Stimulated activated CD4-positive, alpha-beta T cell treated with anti-CD3 and anti-CD28 coated beads, Interleukin-2, amount 100 ng/mL, for 24 hours (primary cell): ENCODE results near the gene CALN1.

ENCODE experiments used
- DNase-seq, 2 donors: peaks; one replicate each; pipeline ENCODE4 v3.0.0-alpha.2; 2020

The CALN1 gene

GRCh38 chr7:72321637-72322036 lies 90.5 kb downstream of the CALN1 start:
- DNase-seq, result no peak

- no peak for DNase-seq
These were observed 91.1 kb downstream of the CALN1 start for GRCh38 chr7:72321081-72321480.

- DNase-seq, result no peak
These were observed 94.8 kb downstream of the CALN1 start for GRCh38 chr7:72317341-72317740.

GRCh38 chr7:72316148-72316547 lies 96.0 kb downstream of the CALN1 start:
- DNase-seq, result no peak

- DNase-seq, result no peak
These were observed 98.2 kb downstream of the CALN1 start for GRCh38 chr7:72313906-72314305.

GRCh38 chr7:72310301-72310700 lies 101.8 kb downstream of the CALN1 start:
- DNase-seq, result no peak

GRCh38 chr7:72309476-72309875 lies 102.7 kb downstream of the CALN1 start:
- DNase-seq, result no peak

- no peak for DNase-seq
These were observed 103.2 kb downstream of the CALN1 start for GRCh38 chr7:72308986-72309385.

GRCh38 chr7:72307566-72307965 lies 104.6 kb downstream of the CALN1 start:
- no peak for DNase-seq

GRCh38 chr7:72298912-72299311 lies 113.2 kb downstream of the CALN1 start:
- DNase-seq, result no peak

- DNase-seq, result no peak
These were observed 114.0 kb downstream of the CALN1 start for GRCh38 chr7:72298091-72298490.

- no peak for DNase-seq
These were observed 114.5 kb downstream of the CALN1 start for GRCh38 chr7:72297636-72298035.

GRCh38 chr7:72292794-72293193 lies 119.3 kb downstream of the CALN1 start:
- DNase-seq, result no peak

GRCh38 chr7:72292118-72292517 lies 120.0 kb downstream of the CALN1 start:
- no peak for DNase-seq

GRCh38 chr7:72286519-72286918 lies 125.6 kb downstream of the CALN1 start:
- DNase-seq, result no peak

- no peak for DNase-seq
These were observed 128.8 kb downstream of the CALN1 start for GRCh38 chr7:72283309-72283708.

GRCh38 chr7:72281308-72281707 lies 130.8 kb downstream of the CALN1 start:
- no peak for DNase-seq

- no peak for DNase-seq
These were observed 132.9 kb downstream of the CALN1 start for GRCh38 chr7:72279203-72279602.

GRCh38 chr7:72278550-72278949 lies 133.6 kb downstream of the CALN1 start:
- DNase-seq, result no peak

GRCh38 chr7:72275382-72276070 lies 136.6 kb downstream of the CALN1 start:
- DNase-seq, result no peak

- no peak for DNase-seq
These were observed 139.7 kb downstream of the CALN1 start for GRCh38 chr7:72272479-72272878.

- no peak for DNase-seq
These were observed 143.3 kb downstream of the CALN1 start for GRCh38 chr7:72268796-72269195.

GRCh38 chr7:72268090-72268489 lies 144.0 kb downstream of the CALN1 start:
- no peak for DNase-seq

GRCh38 chr7:72267291-72267800 lies 144.8 kb downstream of the CALN1 start:
- DNase-seq, result no peak

- DNase-seq, result no peak
These were observed 145.4 kb downstream of the CALN1 start for GRCh38 chr7:72266771-72267170.
